ENCODE measurements around the gene OPCML. TPM values are rescaled to one million over a fixed set of nuclear protein-coding genes. Genes with fewer than 3 reads are reported as not detected.

The OPCML gene
- total RNA-seq, 1 donor from 2014 or later: not detected

DNA sequence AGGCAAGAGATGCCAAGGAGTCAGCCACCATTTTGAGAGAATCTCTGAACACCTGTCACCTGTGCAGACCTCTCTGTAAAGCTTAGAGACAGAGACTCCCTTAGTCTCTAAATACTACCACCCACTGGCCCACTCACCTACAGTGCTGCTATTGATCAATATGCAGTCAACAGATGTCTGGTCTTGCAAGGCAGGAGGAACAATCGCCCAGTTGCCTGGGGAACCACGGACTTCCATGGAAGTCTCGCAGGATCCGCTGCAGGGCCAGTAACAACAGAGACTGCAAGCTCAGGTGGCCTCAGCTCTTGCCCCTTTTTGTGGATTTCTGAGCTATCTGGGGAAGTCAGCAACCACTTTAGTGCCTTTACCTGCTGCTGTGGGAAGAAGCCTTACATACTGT is 195.1 kb downstream of the OPCML start:
- no peak for DNase-seq (ENCODE audit: low spot score in 2 of 2)
- intact Hi-C loops (cut with DNase I): no loop called here
- TF ChIP-seq, protein P1, sequence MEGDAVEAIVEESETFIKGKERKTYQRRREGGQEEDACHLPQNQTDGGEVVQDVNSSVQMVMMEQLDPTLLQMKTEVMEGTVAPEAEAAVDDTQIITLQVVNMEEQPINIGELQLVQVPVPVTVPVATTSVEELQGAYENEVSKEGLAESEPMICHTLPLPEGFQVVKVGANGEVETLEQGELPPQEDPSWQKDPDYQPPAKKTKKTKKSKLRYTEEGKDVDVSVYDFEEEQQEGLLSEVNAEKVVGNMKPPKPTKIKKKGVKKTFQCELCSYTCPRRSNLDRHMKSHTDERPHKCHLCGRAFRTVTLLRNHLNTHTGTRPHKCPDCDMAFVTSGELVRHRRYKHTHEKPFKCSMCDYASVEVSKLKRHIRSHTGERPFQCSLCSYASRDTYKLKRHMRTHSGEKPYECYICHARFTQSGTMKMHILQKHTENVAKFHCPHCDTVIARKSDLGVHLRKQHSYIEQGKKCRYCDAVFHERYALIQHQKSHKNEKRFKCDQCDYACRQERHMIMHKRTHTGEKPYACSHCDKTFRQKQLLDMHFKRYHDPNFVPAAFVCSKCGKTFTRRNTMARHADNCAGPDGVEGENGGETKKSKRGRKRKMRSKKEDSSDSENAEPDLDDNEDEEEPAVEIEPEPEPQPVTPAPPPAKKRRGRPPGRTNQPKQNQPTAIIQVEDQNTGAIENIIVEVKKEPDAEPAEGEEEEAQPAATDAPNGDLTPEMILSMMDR (IDR thresholded peaks at IDR 0.05): no peak
- no peaks in the 10 kb centered on the region for H3K27me3 ChIP-seq
- H3K4me3 ChIP-seq: no peak overlapping the region
- no peak overlapping the region for H3K27ac ChIP-seq
- H3K36me3 ChIP-seq: no peaks in the 10 kb centered on the region
- H3K9me3 ChIP-seq: no peaks in the 10 kb centered on the region
- H3K4me1 ChIP-seq: no peaks in the 10 kb centered on the region

DNA sequence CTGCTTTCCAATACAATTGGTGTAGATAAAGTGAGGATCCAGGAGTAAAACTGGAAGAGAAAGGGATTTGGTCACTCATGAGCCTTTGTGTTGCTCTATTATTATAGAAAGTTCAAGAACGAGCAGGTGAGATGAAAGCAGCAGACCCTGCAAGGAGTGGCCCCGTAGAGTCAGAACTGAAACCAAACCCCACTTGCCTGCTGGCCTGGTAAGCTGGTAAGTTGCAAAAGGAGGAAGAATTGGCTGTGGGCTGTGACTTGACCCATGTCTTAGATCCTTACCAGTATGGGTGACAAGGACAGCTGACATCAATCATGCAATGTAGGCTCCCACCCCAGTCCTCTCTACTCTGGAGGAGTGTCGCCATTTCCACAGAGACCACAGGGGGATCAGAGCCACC is 201.3 kb downstream of the OPCML start:
- no peaks in the 10 kb centered on the region for H3K4me1 ChIP-seq
- no peaks in the 10 kb centered on the region for H3K36me3 ChIP-seq
- TF ChIP-seq, protein P1 (IDR thresholded peaks at IDR 0.05): no peak
- H3K27ac ChIP-seq: no peak overlapping the region
- no peaks in the 10 kb centered on the region for H3K9me3 ChIP-seq
- no peak for DNase-seq (ENCODE audit: low spot score in 2 of 2)
- no peak overlapping the region for H3K4me3 ChIP-seq
- H3K27me3 ChIP-seq: no peaks in the 10 kb centered on the region
- intact Hi-C loops (cut with DNase I): no loop called here

DNA sequence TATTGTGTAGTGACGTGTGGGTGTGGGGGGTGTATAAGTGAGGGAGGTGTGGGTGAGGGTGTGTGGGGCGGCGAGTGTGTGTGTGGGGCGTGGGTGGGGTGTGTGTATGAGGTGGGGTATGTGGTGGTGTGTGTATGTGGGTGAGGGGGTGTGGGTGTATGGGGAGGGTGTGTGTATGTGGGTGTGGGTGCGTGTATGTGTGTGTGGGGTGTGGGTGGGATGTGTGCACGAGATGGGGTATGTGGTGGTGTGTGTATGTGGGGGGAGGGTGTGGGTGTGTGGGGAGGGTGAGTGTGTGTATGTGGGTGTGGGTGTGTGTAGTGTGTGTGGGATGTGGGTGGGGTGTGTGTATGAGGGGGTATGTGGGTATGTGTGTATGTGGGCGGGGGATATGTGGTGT is 205.5 kb downstream of the OPCML start:
- intact Hi-C loops (cut with DNase I): no loop called here
- no peaks in the 10 kb centered on the region for H3K9me3 ChIP-seq

DNA sequence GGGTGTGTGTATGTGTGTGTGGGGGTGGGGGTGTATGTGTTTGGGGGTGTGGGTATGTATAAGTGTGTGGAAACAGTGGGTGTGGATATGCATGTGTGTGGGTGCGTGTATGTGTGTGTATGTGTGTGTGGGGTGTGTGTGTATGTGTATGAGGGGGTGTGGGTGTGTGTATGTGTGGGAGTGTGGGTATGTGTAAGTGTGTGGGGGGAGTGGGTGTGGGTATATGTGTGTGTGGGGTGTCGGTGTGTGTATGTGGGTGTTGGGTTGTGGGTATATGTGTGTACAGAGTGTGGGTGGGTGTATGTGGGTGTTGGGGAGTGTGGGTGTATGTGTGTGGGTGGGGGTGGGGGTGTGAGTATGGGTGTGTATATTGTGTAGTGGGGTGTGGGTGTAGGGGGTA is 206.0 kb downstream of the OPCML start:
- TF ChIP-seq, protein P1 (IDR thresholded peaks at IDR 0.05): no peak
- Histone ChIP-seq H3K36me3 (no peaks in the 10 kb centered on the region), H3K4me1 (no peaks in the 10 kb centered on the region), H3K27ac (no peak overlapping the region), H3K9me3 (no peaks in the 10 kb centered on the region), H3K4me3 (no peak overlapping the region), H3K27me3 (no peaks in the 10 kb centered on the region)
- no peak for DNase-seq (ENCODE audit: low spot score in 2 of 2)
- intact Hi-C loops (cut with DNase I): no loop called here

More for the DNA sequence above, 205.5 kb downstream of the OPCML start:
- H3K4me1 ChIP-seq: no peaks in the 10 kb centered on the region
- DNase-seq (ENCODE audit: low spot score in 2 of 2): no peak
- no peak overlapping the region for H3K27ac ChIP-seq
- H3K36me3 ChIP-seq: no peaks in the 10 kb centered on the region
- no peak overlapping the region for H3K4me3 ChIP-seq
- no peaks in the 10 kb centered on the region for H3K27me3 ChIP-seq
- TF ChIP-seq, protein P1 (IDR thresholded peaks at IDR 0.05): no peak

DNA sequence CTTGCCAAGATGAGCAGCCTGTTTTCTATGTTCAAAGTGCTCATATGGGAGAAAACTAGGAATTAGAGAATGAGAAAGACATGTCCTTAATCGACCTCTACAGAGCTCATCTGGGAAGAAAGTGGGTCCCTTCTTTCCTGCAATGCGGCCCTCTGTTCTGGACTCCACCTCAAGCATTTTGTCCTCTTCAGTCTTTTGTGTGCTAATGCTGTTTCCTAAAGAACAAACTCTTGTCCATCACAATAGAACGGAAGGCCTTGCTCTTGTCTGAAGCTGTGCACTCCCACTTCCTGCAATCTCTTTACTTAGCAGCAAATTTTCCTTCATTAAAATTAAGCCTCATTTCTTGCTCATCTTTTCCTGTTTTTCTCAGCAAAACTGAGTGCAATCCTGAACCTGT is 206.6 kb downstream of the OPCML start:
- no peaks in the 10 kb centered on the region for H3K9me3 ChIP-seq
- H3K4me3 ChIP-seq: no peak overlapping the region
- intact Hi-C loops (cut with DNase I): no loop called here
- TF ChIP-seq, protein P1 (IDR thresholded peaks at IDR 0.05): no peak
- H3K27me3 ChIP-seq: no peaks in the 10 kb centered on the region
- H3K27ac ChIP-seq: no peak overlapping the region
- H3K36me3 ChIP-seq: no peaks in the 10 kb centered on the region
- DNase-seq (ENCODE audit: low spot score in 2 of 2): no peak
- H3K4me1 ChIP-seq: no peaks in the 10 kb centered on the region

DNA sequence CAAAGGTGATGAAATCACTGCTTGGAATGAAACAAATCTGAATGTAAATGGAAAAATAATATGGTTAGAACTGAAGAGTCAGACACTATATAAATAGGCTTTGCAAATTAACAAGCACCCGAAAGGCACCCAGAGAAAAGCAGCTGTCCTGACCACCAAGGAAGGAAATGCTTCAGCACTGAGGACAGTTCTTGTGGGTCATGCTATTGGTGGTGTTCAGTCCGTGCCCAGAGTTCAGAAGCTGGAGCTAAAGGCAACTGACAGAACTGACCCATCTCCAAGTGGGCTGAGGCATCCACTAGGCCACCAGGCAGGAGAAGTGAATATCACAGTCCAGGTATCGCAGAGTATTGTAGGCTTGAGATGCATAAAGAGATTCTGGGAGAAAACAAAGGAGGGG is 208.9 kb downstream of the OPCML start:
- no peaks in the 10 kb centered on the region for H3K36me3 ChIP-seq
- intact Hi-C loops (cut with DNase I): no loop called here
- H3K4me3 ChIP-seq: no peak overlapping the region
- TF ChIP-seq, protein P1 (IDR thresholded peaks at IDR 0.05): no peak
- no peaks in the 10 kb centered on the region for H3K27me3 ChIP-seq
- DNase-seq (ENCODE audit: low spot score in 2 of 2): no peak
- H3K9me3 ChIP-seq: no peaks in the 10 kb centered on the region
- H3K27ac ChIP-seq: no peak overlapping the region
- no peaks in the 10 kb centered on the region for H3K4me1 ChIP-seq
